Ishikawa (cell line): Measurements from ENCODE around the gene GPR32.
"Not testable (repeated sequence)": the region's sequence is repeated elsewhere in the genome, so short reads cannot be mapped to it uniquely, and the experiment has no call there.

ENCODE experiments used
- CEBPB ChIP-seq: IDR thresholded peaks from 2 replicates; pipeline ENCODE4 v1.6.1; 2012
- CREB1 ChIP-seq: IDR thresholded peaks from 2 replicates; pipeline ENCODE4 v1.6.1; 2012; ENCODE audit warnings: low read depth
- EGR1 ChIP-seq: IDR thresholded peaks from 2 replicates; pipeline ENCODE4 v1.6.1; 2012
- EP300 ChIP-seq: IDR thresholded peaks from 2 replicates; pipeline ENCODE4 v1.6.1; 2012; ENCODE audit warnings: borderline replicate concordance
- FOXM1 ChIP-seq: IDR thresholded peaks from 2 replicates; pipeline ENCODE4 v1.6.1; 2012; ENCODE audit warnings: low read depth, borderline replicate concordance
- MAX ChIP-seq: IDR thresholded peaks from 2 replicates; pipeline ENCODE4 v1.6.1; 2012
- NFIC ChIP-seq: IDR thresholded peaks from 2 replicates; pipeline ENCODE4 v1.6.1; 2012
- RAD21 ChIP-seq: IDR thresholded peaks from 2 replicates; pipeline ENCODE4 v1.6.1; 2012; ENCODE audit warnings: low read depth
- REST ChIP-seq: IDR thresholded peaks from 2 replicates; pipeline ENCODE4 v1.6.1; 2012; ENCODE audit warnings: low read depth, mild to moderate bottlenecking
- TAF1 ChIP-seq: IDR thresholded peaks from 2 replicates; pipeline ENCODE4 v1.6.1; 2012; ENCODE audit warnings: low read depth, mild to moderate bottlenecking
- TCF12 ChIP-seq: IDR thresholded peaks from 2 replicates; pipeline ENCODE4 v1.6.1; 2012; ENCODE audit warnings: low read depth
- TEAD4 ChIP-seq: IDR thresholded peaks from 2 replicates; pipeline ENCODE4 v1.6.1; 2012
- USF1 ChIP-seq: IDR thresholded peaks from 2 replicates; pipeline ENCODE4 v1.6.1; 2012
- YY1 ChIP-seq: IDR thresholded peaks from 2 replicates; pipeline ENCODE4 v1.6.1; 2012; ENCODE audit warnings: low read depth
- ZBTB7A ChIP-seq: IDR thresholded peaks from 2 replicates; pipeline ENCODE4 v1.6.1; 2012; ENCODE audit warnings: low read depth

Gene GPR32

GRCh38 chr19:50770164-50770563 is at the start of gene GPR32:
TSS of gene GPR32 (plus strand) at chr19:50770464. CDS start at chr19:50770601, 137 bp downstream.
- not testable (repeated sequence) for TF ChIP-seq RAD21, YY1, USF1

GRCh38 chr19:50720921-50721381 is 49.3 kb upstream of the GPR32 start:
- no peak for TF ChIP-seq EP300
- no peak for TF ChIP-seq MAX
- no peak for TF ChIP-seq NFIC
- TF ChIP-seq REST, result no peak
- no peak for TF ChIP-seq TAF1

- TF ChIP-seq YY1 (no peak), NFIC (no peak), EGR1 (no peak), TCF12 (no peak), TEAD4 (no peak), CEBPB (no peak), FOXM1 (no peak), TAF1 (no peak), RAD21 (no peak), CREB1 (no peak), USF1 (no peak), REST (no peak), ZBTB7A (no peak), EP300 (no peak), MAX (no peak)
Observed at GRCh38 chr19:50721441-50722137, 48.7 kb upstream of the GPR32 start.

GRCh38 chr19:50722201-50723013 is 47.9 kb upstream of the GPR32 start:
- TF ChIP-seq FOXM1, result no peak
- no peak for TF ChIP-seq NFIC
- no peak for TF ChIP-seq USF1
- no peak for TF ChIP-seq MAX
- TF ChIP-seq TCF12, result no peak
- TF ChIP-seq TEAD4, result no peak
- no peak for TF ChIP-seq CREB1
- no peak for TF ChIP-seq ZBTB7A
- TF ChIP-seq REST, result no peak
- no peak for TF ChIP-seq CEBPB
- TF ChIP-seq RAD21, result no peak
- TF ChIP-seq EGR1, result no peak
- TF ChIP-seq YY1, result no peak
- TF ChIP-seq TAF1, result no peak
- no peak for TF ChIP-seq EP300
